ENCODE results near the gene IL17A.

Gene IL17A

DNA sequence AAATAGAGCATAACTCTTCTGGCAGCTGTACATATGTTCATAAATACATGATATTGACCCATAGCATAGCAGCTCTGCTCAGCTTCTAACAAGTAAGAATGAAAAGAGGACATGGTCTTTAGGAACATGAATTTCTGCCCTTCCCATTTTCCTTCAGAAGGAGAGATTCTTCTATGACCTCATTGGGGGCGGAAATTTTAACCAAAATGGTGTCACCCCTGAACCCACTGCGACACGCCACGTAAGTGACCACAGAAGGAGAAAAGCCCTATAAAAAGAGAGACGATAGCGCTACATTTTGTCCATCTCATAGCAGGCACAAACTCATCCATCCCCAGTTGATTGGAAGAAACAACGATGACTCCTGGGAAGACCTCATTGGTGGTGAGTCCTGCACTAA lies at the start of gene IL17A:
Gene IL17A (plus strand): TSS at position 301 of the 400 bp plus-strand sequence. CDS start 57 bp downstream, at position 358.
- no peak for DNase-seq (ENCODE audit: low read depth)

DNA sequence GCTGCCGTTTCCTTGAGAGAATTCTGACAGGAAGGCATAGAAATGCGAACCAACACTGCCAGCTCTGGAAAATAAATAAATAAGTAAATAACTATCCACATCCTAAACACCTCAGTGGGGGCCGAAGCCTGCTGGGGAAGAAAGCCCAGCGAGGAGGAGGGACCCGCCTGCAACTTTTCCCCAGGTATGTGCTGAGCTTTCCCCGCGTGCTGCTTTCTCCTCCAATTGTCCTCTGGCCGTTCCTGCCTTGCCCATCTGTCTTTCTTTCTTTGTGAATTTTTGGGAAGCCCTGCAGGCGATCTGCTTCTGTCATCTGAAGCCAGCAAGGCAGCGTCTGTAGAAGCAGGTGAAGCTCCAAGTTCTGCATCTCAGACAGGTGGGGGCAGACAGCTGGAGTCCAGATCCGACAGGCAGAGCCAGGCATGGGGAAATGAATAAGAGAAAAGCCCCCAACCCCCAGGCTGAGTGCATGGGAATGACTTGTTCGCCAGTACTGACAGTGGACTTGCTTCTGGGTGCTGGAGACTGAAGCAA lies 49.2 kb upstream of the IL17A start:
- no peak for DNase-seq (ENCODE audit: low read depth)

DNA sequence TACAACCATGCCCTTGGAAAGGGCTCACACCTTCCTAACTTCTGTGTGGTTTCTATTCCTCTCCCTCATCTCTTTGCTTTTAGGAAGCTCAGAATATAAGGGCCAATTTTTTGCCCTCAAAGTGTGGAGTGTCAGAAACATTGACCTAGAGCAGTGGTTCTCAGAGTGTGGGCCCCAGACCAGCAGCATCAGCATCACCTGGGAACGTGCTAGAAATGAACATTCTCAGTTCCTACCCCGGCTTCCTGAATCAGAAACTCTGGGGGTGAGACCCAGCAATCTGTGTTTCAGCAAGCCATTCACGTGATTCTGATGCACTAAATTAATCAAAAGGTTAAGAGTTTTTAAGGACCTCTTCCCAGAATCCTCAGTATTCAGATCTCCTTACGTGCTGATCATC lies 47.9 kb upstream of the IL17A start:
- DNase-seq (ENCODE audit: low read depth): no peak

DNA sequence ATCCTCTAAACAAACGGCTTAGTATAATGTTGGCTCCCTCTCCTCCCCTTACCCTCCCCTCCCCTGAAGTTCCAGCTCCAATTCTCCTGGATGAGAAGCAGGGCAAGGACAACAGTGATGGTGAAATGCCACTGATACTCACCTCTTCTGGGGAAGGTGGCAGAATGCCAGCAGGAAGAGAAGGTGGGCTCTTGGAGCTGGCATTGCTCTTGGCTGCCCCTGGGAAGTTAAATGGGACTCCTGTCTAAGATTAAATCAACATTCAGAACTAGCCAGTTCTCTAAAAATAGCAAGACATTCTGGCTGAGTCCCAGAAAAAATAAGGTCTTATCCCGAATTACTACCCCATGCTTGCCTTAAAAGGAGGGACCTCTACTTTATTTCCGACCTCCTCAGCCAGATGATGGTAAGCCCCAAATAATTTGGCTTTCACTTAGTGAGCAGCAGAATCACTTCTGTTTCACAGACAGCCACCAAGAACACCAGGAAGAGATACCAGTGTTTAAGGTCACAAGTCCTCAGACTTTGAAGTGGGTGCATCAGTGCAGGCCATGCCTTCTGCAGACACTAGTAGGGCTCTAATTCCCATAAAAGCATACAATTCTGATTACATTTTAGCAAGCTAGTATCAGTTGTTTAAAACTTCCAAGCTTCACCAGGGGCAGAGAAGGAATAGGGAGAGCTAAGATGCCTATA lies 46.0 kb upstream of the IL17A start:
- no peak for DNase-seq (ENCODE audit: low read depth)

DNA sequence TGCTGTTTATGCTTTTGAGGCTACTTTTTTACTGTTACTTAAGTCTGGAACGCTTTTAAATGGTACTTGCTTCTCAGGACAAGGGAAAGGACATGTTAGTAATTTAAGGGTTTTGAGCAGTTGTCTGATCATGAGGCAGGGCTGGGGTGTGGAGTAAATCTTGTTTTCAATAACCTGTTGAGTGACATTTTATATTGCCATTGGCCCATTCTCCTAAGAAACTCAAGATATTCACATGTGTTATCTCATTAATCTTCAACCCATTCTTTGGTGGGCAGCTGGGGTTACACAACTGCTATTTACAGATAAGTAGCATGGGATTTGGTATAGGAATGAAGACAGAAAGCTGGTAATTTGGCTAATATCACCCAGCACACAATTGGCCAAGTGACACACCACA lies 44.6 kb upstream of the IL17A start:
- DNase-seq (ENCODE audit: low read depth): no peak

DNA sequence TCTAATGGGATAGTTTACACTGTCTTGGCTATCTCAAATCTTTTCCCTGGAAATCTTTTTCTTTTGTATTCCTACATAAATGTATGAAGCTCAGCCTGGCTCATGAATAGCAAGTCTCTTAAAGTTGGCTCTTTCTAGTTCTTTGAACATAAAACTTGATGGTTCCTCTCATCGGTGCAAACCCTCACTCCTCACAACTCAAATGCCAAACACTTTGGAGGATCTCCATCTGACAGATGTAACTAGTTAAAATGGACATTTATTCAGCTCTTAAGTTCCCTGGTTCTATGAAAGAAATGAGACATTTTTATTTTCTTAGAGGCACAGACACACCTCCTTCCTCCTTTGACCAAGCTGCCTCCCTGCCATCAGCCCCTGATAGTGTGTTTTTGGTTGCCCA lies 43.6 kb upstream of the IL17A start:
- no peak for DNase-seq (ENCODE audit: low read depth)

DNA sequence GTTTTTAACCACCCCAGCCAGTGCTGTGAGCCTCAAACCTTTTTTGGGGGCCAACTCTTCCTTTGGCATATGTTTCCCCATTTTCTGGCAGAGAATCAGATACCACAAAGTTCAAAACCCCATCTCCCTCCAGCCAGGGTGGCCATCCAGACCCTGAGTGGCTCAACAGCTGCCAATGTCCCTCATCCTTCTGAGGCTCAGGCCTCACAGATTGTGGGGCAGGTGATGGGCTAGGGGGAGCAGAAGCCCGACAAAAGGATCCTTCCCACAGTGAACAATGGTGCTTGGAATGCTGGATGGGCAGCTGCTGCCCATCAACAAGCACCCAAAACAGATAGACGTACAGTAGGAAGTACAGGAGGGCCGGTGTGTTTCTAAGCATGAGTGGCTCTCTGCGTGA lies 42.6 kb upstream of the IL17A start:
- DNase-seq (ENCODE audit: low read depth): no peak

DNA sequence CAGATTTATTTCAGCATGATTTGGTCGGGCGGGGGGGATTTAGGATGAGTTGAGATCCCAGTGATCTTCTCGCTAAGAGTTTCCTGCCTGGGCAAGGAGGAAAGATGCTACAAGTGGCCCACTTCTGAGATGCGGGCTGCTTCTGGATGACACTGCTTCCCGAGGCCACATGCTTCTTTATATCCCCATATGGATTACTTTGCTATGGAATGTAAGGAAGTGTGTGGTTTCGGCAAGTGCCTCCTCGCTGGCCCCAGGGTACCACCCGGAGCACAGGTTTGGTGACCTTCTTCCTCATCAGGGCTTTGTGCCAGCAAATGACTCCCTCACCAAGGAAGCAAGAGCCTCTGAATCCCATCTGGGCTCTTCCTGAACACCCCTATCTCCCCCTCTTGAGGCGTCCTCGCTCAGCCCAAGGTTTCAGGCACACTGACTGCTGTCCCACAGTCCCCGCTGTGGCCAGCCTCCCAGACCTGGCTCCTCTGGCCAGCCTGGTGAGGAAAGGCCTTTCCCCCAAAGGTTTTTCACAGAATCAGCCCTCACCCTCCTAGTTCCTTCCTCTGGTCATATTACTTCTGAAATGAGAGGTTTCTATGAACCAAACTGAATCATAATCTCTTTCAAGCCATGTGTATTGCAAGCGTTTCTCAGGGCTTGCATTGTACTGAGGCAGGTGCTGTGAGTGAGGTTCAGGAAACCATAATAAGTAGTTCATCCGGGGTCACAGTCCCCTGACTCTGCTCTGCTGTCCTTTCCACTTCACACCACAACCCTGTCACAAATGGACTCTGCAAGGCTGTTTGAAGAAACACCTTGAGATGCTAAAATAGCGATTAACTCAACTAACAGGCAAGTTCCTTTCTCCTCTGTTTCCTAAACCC lies 41.7 kb upstream of the IL17A start:
- no peak for DNase-seq (ENCODE audit: low read depth)

DNA sequence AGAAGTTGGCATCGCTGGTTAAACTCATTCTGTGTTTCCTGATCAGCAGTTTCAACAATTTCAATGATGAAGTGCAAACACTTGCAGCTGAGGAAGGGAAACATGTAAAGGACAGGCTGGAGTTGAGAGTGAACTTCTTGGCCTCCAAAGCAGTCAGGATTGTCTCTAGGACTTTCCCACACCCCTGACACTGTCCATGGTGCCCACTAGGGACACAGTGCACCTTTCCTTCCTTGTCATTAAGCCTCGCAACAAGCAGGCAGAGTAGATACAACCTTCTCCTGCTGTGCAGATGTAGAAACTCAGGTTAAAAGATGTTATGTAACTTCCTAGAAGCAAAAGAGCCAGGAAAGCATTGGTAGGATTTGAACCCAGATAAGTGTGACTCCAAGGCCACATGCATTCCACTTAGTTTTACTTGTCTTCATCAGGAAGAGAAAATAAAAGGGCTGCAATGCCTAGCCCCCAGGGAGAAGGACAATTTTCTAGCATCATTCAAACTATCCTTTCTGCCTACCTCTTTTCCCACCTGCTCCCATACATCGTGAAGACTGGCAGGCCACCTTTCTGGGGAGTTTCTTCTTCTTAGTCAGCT lies 39.2 kb upstream of the IL17A start:
- no peak for DNase-seq (ENCODE audit: low read depth)

DNA sequence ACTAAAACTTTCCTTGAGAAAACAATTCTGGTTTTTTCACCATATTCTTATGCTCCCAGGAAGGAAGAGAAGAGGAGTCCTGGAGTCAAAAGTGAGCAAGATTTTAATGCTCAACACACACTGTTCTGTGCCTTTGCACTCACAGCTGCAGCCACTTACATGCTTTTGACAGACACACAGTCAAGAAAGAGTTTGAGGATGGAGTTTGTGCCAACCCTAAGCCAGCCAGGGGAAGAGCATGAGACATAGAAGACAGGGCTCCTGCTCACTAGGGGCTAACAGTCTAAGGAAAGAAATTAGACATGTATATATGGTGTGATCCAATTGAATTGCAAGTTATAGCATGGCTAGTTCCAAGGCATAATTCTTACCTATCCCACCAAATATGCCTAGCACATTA lies 37.1 kb upstream of the IL17A start:
- no peak for DNase-seq (ENCODE audit: low read depth)

DNA sequence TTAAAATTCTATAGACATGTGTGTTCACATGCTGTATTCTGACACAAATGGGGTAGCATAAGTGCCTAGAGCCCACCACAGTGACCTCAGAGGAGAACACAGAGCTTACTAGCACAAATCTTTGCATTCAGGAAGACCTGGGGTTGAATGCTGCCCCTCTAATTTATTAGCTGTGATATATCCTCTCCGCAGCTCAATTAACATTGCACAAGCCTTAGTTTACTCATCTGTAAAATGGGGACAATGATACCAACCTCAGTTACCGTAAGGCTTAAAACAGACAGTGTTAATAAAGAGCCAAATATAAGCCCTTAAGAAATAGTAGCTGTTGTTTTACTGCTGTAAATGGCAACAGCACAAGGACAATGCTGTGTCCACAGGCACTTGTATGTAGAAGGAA lies 36.2 kb upstream of the IL17A start:
- DNase-seq (ENCODE audit: low read depth): no peak

DNA sequence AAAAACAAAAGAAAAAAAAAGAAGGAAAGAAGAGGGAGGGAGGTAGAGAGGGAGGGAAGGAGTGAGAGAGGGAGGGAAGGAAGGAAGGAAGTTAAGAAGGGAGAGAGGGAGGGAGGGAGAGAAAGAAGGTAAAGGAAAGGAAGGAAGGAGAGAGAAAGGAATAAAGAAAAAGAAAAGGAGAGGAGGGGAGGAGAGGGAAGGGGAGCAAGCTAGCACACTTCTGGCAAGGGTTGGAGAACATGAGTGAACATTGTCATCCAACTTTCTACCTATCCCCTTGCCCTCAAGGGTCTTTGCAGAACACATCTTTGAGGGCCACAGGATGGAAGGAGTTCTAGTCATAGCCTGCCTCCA lies 34.1 kb upstream of the IL17A start:
- DNase-seq (ENCODE audit: low read depth): no peak

DNA sequence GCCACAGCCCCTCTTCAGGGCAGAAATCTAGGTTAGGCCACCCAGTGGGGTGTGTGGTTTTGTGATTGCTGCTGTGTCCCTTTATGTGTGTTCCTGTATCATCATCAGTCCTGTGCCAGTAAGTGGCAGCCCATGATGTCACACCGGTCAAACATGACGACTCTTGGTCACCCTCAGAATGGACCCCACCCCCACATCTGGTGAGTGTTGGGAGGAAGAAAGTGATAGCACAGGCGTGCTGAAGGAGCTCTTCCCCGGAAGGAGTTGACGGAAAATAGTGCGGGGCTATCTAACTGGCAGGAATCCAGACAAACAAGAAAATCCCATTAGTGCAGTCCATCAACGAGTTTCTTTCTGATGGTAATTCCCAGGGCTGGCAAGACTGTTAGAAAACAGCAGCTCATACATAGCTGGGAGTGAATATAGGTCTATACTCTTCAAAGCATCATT lies 33.4 kb upstream of the IL17A start:
- DNase-seq (ENCODE audit: low read depth): no peak

DNA sequence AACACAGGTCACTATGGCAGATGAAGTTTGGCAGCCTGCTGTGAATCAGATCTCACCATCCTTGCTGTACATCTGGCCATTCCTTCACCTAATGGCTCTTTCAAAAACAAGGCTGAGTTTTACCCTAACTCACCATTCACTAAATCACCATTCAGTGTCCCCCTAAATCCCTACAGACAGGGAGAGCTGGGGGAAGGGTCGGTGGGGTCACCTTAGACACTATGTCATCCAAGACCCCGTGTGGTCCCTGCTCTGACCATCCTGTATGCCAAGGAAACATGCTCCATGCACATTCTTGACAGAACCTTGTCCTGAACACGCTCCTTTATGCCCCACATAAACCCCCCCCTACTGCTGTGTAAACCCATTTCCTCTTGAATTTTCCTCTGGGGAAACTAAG lies 31.8 kb upstream of the IL17A start:
- no peak for DNase-seq (ENCODE audit: low read depth)

DNA sequence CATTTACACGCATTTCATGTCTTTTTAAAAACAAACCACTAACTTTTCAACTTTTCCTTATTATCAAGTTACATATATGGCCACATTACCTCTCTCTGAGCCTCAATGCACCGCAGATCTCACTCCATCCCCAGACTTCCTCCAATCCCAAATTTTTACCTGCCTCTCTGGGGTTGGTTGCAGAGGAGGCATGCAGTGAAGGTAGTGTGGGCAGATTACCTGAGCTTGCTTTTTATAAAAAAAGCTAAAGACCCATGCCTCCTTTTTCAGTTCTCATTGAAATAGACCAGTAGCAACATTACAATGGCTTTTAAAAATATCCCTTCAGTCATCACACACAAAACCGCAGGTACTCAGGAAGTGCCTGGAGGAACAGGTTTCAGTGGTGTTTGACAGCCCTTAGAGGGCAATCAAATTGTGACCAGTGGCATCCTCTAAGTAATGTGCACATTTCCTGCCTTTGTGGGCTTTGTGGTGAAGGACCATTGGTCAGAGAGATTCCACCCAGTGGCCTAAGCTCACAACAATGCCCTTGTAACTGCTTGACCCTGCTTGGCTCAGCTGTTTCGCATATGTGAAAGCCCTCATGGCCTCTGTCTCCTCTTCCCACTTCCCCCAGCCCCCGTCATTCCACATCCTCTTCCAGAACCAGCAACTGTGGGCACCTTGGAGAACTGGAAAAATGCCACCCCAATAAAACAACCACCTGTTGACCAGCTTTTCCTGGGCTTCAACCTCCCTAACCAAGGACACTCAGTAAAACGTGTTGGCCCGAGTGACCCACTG lies 30.2 kb upstream of the IL17A start:
- DNase-seq (ENCODE audit: low read depth): no peak

DNA sequence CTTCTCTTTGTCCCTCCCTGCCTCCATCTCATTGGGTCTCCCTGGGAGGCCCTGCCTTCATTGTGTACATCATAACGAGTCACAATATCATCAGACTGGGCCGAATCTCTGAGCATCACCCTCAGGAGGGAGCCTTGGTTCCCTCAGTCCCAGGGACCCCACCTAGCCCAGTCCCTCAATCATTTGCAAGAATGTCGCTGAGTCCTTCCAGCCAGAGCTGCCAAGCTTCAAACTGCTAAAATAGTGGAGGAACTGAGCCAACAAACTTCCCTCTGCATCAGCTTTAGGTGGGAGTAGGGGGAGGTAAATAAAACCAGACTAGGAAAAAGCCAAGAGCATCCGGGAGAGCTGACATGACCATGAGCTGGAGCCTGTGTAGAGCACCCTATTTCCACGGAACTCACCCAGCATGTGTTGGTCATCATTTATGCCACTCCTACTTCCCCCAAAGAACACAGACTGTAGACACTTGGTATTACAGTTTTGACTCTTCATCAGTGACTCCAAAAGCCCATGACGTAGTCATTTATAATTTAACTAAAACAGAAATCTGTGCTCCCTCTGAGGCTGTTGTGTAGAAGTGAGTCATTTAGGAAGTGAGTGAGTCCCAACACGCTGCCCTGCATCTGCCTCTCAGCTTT lies 28.8 kb upstream of the IL17A start:
- DNase-seq (ENCODE audit: low read depth): no peak

DNA sequence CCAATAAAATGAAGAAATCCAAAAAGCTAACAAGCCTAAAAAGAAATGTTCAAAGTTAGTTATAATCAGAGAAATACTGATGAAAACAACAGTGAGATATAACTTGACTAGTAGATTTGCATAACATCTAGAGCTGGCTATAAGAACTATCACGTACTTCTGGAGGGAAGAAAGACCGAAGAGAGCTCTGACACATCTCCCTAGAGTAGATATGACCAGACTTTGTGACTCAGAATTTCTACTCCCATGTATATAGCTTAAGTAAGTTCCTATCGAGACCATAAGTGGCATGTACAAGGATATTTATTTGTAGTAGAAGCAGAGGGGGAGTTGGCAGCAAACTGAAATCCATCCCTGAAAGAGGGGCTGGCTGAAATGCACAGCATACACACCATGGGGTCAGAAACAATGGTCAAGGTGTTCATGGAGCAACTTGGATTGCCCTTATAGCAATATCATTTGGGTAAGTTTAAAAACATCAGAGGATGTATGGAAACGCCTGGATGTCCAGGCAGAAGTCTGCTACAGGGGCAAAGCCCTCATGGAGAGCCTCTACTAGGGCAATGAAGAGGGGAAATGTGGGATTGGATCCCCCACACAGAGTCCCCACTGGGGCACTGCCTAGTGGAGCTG lies 25.6 kb upstream of the IL17A start:
- no peak for DNase-seq (ENCODE audit: low read depth)

DNA sequence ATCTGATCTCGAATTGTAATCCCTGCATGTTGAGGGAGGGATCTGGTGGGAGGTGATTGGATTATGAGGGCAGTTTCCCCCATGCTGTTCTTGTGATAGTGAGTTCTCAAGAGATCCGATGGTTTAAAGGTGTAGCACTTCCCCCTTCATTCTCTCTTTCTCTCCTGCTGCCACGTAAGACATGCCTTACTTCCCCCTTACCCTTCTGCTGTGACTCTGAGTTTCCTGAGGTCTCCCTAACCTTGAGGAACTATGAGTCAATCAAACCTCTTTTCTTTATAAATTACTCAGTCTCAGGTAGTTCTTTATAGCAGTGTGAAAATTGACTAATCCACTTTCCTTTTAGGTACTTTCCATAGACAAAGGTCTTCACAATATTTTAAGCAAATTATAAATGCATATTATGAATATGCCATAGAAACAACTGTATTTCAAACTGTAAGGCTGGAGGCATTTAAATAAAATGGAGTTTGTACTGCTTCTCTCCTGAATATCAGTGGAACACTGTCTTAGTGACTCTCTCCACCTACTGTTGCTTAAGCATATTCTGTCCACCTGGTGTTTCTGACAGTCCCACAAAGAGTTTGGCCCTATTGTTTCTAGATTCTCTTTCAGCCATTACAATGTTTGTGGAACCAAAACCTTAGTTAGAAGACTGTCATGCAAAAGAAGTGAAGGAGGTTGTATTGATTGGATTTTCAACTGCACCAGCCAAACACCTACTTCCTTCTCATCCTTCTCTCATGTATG lies 24.3 kb upstream of the IL17A start:
- DNase-seq (ENCODE audit: low read depth): no peak

DNA sequence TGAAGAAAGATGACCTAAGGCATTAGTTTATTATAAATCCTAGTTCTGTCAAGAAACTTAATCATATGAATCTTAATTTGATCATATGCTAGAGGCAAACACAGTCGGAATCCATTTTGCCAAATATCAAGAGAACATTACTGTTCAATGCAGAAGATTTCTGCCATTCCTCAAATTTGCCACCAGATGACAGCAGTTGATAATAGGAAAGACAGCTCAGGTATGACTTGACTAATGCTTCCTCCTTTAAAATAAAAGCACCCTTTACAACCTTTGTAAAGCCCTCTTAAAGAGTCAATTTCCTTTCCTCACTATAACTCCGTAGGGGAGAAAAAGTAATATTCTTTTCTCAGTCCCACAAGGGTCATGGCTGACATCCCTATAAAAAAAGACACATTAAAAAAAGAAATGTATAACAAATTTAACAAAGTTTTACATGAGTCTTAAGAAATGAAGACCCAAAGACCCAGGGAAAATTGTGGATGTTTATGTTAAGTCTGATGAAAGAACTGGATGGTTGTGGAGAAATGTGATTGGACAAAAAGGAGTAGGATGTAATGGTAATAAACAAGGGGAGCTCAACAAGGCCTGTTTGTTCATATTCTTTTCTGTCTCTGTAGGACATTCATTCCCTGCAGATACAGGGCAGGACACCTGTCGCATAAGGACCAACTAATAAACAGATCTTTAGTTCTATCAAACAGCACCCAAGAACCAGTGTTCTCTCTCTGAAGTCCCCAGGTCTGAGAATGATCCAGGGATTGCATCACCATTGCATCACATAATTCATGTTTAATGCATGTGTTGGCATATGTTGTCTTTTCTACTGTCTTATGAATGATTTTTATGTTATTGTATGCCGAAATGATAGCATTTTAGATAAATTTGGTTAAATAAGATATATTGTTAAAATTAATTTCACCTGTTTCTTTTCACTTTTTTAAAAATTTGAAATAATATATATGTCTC lies 23.0 kb upstream of the IL17A start:
- DNase-seq (ENCODE audit: low read depth): no peak
